GM19240 (cell line): Measurements from ENCODE around the gene PHKG2.
"Not testable (repeated sequence)": the region's sequence is repeated elsewhere in the genome, so short reads cannot be mapped to it uniquely, and the experiment has no call there.

ENCODE experiments used
- DNase-seq: peaks from one replicate; pipeline ENCODE4 v3.0.0; 2011; ENCODE audit warnings: low spot score; ENCODE audit not compliant: insufficient read length

The PHKG2 gene, protein sequence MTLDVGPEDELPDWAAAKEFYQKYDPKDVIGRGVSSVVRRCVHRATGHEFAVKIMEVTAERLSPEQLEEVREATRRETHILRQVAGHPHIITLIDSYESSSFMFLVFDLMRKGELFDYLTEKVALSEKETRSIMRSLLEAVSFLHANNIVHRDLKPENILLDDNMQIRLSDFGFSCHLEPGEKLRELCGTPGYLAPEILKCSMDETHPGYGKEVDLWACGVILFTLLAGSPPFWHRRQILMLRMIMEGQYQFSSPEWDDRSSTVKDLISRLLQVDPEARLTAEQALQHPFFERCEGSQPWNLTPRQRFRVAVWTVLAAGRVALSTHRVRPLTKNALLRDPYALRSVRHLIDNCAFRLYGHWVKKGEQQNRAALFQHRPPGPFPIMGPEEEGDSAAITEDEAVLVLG

DNA sequence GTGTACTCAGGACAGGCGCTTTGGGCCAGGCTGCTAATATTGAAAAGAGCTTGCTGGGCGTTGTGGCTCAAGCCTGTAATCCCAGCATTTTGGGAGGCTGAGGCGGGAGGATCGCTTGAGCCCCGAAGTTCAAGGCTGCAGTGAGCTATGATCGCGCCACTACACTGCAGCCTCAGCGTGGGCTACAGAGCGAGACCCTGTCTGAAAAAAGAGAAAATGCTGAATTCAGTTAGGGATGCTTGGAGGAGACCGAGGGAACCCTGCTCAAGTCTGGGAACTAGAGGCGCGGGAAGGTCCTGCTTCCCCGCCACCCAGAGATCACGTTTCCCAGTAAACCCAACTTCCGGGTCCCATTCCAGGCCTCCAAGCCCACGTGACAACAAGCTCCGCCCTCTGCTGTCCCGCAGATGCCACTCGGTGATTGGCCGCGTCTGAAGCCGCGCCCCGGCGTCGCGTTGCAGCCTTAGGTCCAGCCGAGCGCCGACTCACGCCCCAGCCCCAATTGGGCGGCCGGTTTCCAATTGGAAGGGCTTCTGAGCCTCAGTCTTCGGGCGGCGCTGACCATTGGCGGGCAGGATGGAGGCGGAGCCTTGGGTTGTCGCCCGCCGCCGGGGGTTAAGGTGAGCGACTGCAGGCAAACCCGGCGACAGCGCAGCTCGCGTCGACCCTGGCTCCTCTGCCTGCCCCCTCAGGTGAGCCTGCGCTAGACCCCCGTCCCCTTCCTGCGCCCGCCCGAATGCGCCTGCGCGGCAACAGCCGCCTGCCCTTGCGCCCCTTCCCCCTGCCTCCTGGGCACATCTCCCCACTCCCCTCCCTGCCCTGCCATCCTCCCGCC lies at the start of gene PHKG2:
TSS of gene PHKG2 (plus strand) at position 627 of the 835 bp plus-strand sequence. CDS start 396 bp downstream, outside the sequence.
- peak; percentile 99 for DNase-seq

DNA sequence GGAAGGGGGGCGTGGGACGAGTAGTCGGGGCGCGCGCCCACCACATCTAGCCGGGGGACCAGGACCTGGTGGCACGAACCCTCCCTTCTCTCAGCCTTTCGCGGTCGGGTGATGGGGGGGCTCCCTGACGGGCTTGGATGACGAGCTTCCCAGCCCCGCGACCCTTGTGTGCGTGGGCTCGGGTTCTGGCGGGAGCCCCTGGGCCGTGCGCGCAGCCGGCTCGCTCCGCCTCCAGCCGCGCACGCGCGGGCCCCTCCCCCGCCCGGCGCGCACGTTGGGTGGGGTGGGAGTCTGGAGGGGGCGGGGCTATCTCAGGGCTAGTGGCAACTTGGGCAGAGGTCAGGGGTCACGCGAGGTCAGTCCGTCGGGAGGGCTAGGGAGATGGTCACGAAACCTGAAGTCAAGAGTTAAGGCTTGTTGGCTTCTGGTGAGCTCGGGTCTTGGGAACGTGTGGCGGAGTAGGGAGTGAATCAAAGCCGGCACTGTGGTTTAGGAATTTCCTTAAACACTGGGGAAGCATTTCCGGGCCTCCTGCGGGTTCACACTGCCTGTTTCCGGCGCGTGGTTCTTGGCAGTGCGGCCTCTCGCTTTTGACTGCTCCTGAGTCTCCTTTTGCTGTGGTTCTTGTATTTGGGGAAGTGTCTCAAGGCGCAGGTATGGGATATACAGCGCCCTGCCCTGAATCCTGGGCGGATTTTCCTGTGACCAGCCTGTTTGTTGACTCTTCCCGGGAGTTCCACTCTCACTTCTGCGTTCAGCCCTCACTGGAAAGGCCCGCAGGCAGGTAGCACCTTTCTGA lies 49.2 kb upstream of the PHKG2 start, which contains the start of gene SRCAP:
TSS of gene SRCAP (plus strand) at position 356 of the 799 bp plus-strand sequence. CDS start 1,654 bp downstream, outside the sequence.
- peak; percentile 65 for DNase-seq

DNA sequence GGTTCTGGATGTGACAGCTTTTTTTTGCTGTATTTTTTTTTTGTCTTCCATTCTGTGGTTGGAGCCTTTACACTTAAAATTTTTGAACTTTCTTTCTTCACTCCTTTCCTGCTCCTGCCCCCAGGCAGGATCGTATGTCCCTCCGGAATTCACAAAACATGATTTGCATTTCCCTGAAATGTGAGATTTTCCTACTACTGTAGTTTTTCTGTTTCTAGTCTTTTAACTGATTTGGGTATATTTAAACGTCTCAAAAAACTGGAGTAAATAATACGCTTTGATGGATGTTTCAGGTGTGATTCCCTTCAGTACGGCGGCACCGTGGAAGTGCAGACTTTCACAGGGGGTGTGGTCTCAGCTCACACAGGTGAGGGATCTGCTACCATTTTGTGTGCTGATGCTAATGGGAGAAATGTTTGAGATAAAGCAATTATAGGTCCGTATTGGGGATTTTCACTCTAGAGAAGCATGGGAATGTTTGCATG lies 48.6 kb upstream of the PHKG2 start:
- no peak for DNase-seq

DNA sequence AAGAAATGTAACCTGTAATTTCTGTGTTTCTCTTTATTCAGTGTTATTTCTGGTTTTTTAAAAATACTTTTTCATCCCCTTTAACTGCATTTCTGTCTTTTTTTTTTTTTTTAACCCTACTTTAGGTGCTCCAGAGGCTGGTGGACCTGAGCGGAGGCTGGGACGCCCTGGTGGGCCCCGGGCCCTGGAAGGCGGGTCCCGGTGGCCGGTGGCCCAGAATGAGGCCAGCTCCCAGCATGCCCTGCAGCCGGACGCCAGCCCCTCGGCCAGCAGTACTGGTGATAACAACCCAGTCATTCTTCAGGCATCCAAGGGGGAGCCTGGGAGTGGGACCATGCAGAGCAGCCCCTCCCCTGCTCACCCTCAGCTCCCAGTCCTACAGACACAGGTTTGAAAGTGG lies 47.7 kb upstream of the PHKG2 start:
- no peak for DNase-seq

DNA sequence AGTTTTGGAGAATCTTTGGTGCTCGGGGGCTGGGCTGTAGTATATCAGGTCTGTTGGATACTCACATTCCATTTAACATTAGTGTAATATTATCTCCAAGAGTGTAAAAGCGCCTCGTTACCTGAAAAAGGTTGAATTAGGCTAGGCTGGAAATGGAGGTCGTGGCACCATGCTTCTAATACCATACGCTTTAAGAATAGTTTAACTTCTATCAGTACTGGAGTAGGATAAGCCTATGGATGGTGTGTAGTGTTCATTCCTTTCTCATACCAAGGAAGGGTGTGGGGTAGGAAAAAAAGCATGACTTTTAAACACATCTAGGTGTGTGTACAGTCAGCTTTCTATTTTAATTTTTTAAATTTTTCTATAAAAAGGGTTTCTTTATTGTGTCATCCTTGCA lies 47.3 kb upstream of the PHKG2 start:
- no peak for DNase-seq

DNA sequence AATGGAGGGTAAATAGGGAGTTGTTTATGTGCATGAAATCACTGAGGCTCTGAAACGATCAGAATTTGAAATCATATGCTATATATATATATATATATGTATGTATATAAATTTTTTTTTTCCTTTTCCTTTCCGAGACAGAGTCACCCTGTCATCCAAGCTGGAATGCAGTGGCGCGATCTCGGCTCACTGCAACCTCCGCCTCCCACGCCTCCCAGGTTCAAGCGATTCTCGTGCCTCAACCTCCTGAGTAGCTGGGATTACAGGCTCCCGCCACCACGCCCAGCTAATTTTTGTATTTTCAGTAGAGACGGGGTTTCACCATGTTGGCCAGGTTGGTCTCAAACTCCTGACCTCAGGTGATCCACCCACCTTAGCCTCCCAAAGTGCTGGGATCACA lies 45.2 kb upstream of the PHKG2 start:
- DNase-seq: not testable (repeated sequence)

DNA sequence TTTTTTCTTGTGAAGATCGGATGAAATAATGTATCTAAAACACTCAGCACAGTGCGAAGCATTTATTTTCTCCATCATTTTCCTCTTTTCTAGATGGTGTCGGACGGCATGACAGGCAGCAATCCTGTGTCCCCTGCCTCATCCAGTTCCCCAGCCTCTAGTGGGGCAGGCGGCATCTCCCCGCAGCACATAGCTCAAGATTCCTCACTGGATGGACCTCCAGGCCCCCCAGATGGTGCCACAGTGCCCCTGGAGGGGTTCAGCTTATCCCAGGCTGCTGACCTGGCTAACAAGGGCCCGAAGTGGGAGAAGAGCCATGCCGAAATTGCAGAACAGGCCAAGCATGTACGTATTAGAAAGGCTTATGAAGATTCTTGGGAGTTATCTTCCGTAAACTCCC lies 44.3 kb upstream of the PHKG2 start:
- no peak for DNase-seq

DNA sequence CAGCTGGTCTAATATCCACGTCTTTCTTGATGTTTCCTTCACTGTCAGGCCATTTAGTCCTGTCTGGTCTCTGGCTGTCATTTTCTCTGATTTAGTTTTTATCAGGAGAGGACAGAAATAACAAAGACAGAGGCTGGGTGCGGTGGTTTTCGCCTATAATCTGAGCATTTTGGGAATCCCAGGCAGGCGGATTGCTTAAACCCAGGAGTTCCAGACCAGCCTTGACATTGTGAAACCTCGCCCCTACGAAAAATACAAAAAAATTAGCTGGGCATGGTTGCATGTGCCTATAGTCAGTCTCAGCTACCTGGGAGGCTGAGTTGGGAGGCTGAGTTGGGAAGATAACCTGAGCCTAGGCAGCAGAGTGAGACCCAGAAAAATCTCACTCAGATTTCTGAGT lies 42.2 kb upstream of the PHKG2 start:
- no peak for DNase-seq

DNA sequence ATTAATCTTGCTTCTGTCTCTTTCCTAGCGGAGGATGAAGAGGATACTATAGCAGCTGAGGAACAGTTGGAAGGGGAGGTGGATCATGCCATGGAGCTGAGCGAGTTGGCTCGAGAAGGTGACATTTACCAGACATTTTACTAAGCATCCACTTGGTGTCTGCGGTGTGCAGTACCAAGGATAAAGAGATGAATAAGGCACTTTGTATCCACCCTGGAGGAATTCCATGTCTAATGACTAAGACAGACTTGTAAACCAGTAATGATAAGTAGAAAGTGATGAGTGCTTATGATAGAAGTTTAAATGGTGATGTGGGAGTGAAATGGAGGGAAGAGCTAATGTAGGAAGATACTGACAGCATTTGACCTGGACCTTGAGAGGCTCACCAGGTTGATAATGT lies 37.3 kb upstream of the PHKG2 start:
- no peak for DNase-seq

DNA sequence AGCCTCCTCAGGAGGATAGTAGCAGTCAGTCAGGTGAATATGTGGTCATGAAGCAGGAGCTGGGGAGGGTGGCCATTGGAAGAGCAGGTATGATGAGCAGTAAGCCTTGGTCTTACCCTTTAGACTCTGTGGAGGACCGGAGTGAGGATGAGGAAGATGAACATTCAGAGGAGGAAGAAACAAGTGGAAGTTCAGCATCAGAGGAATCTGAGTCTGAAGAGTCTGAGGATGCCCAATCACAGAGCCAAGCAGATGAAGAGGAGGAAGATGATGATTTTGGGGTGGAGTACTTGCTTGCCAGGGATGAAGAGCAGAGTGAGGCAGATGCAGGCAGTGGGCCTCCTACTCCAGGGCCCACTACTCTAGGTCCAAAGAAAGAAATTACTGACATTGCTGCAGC lies 36.5 kb upstream of the PHKG2 start:
- DNase-seq: no peak

DNA sequence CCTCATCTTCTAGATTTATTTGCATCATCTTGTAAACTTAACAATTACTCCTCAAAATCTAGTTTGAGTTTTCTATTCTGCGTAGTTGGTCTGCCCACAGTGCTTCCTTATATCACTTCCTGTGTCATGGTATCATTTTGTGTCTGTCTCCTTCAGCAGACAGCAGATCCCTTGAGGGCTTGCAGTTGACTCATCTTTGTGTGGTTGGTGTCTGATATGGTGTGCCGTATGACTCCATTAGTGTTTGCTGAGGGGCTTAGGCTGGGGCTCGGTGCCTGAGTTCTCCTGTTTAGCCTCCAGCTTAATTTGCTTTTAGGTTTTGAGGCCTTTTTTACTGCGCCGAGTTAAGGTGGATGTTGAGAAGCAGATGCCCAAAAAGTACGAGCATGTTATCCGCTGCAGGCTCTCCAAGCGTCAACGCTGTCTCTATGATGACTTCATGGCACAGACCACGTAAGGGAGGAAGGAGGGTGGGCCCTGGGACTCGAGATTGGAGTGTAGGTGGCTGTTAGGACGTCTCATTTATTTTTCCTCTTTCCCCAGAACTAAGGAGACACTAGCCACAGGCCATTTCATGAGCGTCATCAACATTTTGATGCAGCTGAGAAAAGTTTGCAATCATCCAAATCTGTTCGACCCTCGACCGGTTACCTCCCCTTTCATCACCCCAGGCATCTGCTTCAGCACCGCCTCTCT lies 32.3 kb upstream of the PHKG2 start:
- no peak for DNase-seq

DNA sequence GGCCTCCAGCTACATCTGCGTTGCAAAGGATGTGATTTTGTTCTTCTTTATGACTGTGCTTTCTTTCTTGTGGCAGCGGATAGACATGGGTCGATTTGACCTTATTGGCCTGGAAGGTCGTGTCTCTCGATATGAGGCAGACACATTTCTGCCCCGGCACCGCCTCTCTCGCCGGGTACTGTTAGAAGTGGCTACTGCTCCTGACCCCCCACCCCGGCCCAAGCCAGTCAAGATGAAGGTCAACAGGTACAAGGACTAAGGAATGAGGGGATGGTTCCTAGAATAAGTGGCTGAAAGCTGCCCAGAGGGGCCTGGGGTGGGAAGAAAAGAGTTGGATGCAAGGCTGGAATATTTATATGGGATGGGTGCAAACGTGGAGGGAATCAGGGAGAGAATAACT lies 28.1 kb upstream of the PHKG2 start:
- no peak for DNase-seq

DNA sequence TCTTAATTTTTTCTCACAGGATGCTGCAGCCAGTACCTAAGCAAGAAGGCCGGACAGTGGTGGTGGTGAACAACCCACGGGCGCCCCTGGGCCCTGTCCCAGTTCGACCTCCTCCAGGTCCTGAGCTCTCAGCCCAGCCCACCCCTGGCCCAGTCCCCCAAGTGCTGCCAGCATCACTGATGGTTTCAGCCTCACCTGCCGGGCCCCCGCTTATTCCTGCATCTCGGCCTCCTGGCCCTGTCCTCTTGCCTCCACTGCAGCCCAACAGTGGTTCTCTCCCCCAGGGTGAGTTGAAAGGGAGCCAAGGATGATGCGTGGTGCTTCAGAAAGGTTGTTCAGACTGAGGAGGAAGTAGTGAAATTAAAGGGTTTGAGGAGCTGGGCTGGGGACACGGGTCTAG lies 27.5 kb upstream of the PHKG2 start:
- DNase-seq: no peak

DNA sequence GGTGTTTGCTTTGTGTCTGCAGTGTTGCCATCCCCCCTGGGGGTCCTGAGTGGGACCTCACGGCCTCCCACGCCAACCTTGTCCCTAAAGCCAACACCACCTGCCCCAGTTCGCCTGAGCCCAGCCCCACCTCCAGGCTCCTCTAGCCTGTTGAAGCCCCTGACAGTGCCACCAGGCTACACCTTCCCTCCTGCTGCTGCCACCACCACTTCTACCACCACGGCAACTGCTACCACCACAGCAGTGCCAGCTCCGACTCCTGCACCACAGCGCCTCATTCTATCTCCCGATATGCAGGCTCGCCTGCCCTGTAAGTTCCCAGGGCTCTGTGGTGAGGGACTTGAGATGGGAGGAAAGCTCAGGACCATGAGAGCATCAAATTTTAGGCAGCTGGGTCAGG lies 27.1 kb upstream of the PHKG2 start:
- DNase-seq: no peak

DNA sequence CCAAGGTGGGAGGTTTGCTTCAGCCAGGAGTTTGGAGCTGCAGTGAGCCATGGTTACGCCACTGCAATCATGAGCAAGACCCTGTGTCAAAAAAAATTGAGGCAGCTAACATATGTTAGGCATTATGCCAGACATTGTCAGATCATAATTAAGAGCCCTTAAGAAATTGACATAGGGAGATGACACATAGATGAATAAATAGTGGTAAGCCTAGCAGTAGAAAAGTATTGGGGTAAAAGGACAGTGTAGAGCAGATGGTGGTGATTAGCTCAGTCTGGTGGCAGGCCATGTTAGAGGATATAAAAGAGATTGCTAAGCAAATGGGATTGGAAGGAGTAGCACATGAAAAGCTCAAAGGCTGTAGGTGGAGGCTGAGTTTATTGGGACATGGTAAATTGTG lies 26.6 kb upstream of the PHKG2 start:
- DNase-seq: no peak

DNA sequence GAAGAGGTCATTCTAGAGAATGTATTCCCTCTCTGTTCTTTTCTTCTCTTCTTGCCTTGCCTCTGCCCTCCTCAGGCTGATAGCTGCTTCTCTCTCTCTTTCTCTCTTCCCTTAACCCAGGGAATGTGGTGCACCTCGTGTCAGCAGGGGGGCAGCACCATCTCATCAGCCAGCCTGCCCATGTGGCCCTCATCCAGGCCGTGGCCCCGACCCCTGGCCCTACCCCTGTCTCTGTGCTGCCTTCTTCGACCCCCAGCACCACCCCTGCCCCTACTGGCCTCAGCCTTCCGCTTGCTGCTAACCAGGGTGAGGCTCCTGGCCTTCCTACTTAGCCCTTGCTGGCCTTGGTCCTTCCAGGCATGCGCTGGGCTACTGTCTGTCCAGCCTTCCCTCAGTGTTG lies 25.8 kb upstream of the PHKG2 start:
- no peak for DNase-seq

DNA sequence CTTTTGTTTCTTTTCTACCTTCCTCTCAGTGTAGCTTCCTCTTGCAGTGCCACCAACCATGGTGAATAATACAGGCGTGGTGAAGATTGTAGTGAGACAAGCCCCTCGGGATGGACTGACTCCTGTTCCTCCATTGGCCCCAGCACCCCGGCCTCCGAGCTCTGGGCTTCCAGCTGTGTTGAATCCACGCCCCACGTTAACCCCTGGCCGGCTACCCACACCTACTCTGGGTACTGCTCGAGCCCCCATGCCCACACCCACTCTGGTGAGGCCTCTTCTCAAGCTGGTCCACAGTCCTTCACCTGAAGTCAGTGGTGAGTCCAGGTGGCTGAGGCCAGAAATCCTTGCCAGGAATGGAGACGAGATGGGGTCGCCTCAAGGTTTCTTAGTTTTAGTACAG lies 25.3 kb upstream of the PHKG2 start:
- no peak for DNase-seq

DNA sequence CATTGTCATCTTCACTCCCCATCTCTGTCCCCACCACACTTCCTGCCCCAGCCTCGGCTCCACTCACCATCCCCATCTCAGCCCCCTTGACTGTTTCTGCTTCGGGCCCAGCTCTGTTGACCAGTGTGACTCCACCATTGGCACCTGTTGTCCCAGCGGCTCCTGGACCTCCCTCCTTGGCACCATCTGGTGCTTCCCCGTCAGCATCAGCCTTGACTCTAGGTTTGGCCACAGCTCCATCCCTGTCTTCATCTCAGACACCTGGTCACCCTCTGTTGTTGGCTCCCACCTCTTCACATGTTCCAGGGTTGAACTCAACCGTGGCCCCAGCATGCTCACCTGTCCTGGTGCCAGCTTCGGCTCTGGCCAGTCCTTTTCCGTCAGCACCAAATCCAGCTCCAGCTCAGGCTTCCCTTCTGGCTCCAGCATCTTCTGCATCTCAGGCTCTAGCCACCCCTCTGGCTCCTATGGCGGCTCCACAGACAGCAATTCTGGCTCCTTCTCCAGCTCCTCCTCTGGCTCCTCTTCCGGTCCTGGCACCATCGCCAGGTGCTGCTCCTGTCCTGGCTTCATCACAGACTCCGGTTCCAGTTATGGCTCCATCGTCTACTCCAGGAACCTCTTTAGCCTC lies 24.4 kb upstream of the PHKG2 start:
- DNase-seq: no peak

DNA sequence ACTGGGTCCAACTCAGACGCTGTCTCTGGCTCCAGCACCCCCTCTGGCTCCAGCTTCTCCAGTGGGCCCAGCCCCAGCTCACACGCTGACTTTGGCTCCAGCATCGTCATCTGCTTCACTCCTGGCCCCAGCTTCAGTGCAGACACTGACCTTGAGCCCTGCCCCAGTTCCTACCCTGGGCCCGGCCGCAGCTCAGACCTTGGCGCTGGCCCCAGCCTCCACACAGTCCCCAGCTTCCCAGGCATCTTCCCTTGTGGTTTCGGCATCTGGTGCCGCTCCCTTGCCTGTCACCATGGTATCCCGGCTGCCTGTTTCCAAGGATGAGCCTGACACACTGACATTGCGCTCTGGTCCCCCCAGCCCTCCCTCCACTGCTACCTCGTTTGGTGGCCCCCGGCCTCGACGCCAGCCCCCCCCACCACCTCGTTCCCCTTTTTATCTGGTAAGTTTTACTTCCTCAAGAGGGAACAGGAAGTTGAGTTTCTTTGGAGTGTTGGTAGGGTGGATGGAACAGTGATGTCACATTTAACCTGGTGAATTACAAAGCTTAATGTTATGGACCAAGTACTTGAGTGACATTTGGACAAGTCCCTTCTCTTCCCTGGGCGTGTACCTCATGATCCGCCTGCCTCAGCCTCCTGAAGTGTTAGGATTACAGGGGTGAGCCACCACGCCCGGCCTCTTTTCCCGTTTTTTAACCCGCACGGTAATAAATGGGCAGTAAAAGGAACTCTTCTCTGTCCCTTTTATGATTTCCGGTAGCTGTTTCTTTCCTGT lies 23.4 kb upstream of the PHKG2 start:
- DNase-seq: no peak

DNA sequence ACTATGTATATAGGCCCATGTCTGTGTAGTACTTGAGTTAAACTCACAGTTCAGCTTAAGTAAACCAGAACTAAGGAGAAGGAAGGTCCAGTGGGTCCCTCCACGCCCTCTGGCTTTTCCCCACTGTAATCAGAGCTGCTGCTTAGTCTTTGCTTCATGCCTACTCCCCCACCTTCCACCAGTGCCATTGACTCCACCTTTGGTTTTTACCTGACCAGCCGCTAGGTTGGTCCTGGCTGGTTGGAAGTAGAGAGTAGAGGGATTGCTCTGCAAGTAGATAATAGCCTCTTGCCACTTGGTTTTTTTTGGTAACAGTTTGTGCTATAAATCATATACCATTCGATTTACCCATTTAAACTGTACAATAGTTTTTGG lies 22.8 kb upstream of the PHKG2 start:
- DNase-seq: no peak
